ENCODE measurements around the gene DAAM2.

DNA sequence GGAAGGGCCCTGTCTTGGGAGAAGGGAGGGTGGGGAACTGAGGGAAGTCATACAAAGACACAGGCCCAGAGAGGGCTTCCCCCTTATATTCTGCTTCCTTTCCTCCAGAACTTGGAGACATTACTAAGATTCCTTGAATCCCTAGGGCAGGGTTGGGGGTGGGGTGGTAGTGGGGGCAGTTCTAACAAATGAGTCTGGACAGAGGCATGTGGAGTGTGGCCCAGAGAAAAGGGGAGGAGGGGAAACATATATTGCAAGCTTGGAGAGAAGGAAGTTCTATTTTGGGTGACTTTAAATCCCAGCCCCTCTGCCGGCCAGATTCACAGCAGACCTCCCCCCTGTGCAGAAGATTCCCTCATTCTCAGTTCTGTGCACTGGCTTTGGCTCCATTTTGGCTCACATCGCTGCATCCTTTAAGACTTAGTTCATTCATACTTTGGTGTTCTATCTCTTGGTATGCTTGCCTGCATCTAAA lies 43.7 kb downstream of the DAAM2 start:
- TF ChIP-seq, protein P1, sequence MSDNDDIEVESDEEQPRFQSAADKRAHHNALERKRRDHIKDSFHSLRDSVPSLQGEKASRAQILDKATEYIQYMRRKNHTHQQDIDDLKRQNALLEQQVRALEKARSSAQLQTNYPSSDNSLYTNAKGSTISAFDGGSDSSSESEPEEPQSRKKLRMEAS (IDR thresholded peaks at IDR 0.05), result no peak
- TF ChIP-seq ZBTB7A (IDR thresholded peaks at IDR 0.05; ENCODE audit: low read depth) (no peak), CEBPB (IDR thresholded peaks at IDR 0.05) (no peak), CREB1 (IDR thresholded peaks at IDR 0.05; ENCODE audit: low read depth) (no peak), EP300 (IDR thresholded peaks at IDR 0.05; ENCODE audit: borderline replicate concordance) (no peak), RAD21 (IDR thresholded peaks at IDR 0.05; ENCODE audit: low read depth) (no peak), EGR1 (IDR thresholded peaks at IDR 0.05) (no peak), YY1 (IDR thresholded peaks at IDR 0.05; ENCODE audit: low read depth) (no peak)
- TF ChIP-seq, protein P2, sequence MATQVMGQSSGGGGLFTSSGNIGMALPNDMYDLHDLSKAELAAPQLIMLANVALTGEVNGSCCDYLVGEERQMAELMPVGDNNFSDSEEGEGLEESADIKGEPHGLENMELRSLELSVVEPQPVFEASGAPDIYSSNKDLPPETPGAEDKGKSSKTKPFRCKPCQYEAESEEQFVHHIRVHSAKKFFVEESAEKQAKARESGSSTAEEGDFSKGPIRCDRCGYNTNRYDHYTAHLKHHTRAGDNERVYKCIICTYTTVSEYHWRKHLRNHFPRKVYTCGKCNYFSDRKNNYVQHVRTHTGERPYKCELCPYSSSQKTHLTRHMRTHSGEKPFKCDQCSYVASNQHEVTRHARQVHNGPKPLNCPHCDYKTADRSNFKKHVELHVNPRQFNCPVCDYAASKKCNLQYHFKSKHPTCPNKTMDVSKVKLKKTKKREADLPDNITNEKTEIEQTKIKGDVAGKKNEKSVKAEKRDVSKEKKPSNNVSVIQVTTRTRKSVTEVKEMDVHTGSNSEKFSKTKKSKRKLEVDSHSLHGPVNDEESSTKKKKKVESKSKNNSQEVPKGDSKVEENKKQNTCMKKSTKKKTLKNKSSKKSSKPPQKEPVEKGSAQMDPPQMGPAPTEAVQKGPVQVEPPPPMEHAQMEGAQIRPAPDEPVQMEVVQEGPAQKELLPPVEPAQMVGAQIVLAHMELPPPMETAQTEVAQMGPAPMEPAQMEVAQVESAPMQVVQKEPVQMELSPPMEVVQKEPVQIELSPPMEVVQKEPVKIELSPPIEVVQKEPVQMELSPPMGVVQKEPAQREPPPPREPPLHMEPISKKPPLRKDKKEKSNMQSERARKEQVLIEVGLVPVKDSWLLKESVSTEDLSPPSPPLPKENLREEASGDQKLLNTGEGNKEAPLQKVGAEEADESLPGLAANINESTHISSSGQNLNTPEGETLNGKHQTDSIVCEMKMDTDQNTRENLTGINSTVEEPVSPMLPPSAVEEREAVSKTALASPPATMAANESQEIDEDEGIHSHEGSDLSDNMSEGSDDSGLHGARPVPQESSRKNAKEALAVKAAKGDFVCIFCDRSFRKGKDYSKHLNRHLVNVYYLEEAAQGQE (IDR thresholded peaks at IDR 0.05; ENCODE audit: low read depth), result no peak
- TF ChIP-seq, protein P3, sequence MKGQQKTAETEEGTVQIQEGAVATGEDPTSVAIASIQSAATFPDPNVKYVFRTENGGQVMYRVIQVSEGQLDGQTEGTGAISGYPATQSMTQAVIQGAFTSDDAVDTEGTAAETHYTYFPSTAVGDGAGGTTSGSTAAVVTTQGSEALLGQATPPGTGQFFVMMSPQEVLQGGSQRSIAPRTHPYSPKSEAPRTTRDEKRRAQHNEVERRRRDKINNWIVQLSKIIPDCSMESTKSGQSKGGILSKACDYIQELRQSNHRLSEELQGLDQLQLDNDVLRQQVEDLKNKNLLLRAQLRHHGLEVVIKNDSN (IDR thresholded peaks at IDR 0.05), result no peak
